SK-MEL-5 (cell line): ENCODE data around the gene FOXS1. TPM values are rescaled to one million over a fixed set of nuclear protein-coding genes. Genes with fewer than 3 reads are reported as not detected.
"Not testable (repeated sequence)": the region's sequence is repeated elsewhere in the genome, so short reads cannot be mapped to it uniquely, and the experiment has no call there.

Experiments used
- DNase-seq: peaks from one replicate; pipeline ENCODE4 v3.0.0-alpha.2; 2016; ENCODE audit warnings: low read depth, low spot score
- in situ Hi-C: cut with HindIII; loops from 2 replicates; pipeline ENCODE4 v1.10.0; 2016; ENCODE audit warnings: low sequenced_read_pairs, high pct_unique_total_duplicates, low pct_unique_long_range_greater_than_20kb
- small RNA-seq, 2 experiments: library from RNA; depleted of rRNA; stranded (forward); fragments of <200 nt; gene quantifications; one replicate each; pipeline ENCODE3, GENCODE V24; 2014
- total RNA-seq: library from RNA; depleted of rRNA; stranded (reverse); fragments of >200 nt; shearing (Covaris generic); gene quantifications from 2 replicates; pipeline ENCODE4 v1.2.3, GENCODE V29; 2014; rRNA removed

FOXS1 gene
- total RNA-seq, 1 experiment from 2014 or later = not detected

- DNase-seq = no peak
- in situ Hi-C loops = no loop called here
Observed at GRCh38 chr20:31815408-31816188, 29.8 kb downstream of the FOXS1 start.

- in situ Hi-C loops, DNase-seq: not testable (repeated sequence)
Observed at GRCh38 chr20:31814142-31814541, 31.3 kb downstream of the FOXS1 start.

- in situ Hi-C loops = no loop called here
- DNase-seq = no peak
Observed at GRCh38 chr20:31813611-31814010, 31.8 kb downstream of the FOXS1 start.

- in situ Hi-C loops = no loop called here
- DNase-seq = peak; percentile 36
Observed at GRCh38 chr20:31811796-31812728, 33.3 kb downstream of the FOXS1 start.

DNA sequence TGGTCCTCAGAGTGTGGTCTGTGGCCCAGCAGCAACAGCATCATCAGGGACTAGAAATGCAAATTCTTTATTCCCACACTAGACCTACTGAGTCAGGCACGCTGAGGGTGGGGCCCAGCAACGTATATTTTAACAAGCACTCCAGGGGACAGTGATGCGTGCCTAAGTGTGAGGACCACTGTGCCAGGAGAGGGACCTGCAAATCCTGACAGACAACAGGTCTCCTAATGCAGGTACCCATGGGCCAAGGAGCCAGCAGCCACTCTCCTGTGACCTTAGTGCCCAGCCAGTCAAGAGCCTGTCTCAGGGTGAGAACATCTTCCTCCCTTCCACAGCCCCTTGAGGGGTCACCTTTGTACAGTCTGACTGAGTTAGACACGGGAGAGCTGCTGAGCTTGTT is 34.2 kb downstream of the FOXS1 start:
- no peak for DNase-seq
- in situ Hi-C loops = no loop called here

DNA sequence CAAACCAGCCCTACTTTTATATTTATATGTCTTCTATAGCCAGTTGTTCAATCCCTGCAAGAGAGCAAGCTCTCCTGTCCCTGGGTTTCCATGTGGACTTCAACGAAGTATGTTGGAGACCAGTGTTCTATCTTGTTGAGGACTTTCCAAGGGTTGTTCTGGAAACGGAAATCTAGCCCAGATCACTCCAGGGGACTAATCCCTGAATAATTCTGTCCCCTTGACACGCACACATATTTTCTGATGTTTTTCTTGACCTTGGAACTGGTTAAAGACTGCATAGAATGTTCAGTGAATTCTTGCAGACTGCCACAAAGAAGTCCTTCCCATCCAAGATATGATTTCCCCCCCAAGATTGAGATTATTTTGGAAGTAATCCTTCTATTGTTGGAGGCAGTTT is 35.7 kb downstream of the FOXS1 start:
- in situ Hi-C loops = no loop called here
- no peak for DNase-seq

DNA sequence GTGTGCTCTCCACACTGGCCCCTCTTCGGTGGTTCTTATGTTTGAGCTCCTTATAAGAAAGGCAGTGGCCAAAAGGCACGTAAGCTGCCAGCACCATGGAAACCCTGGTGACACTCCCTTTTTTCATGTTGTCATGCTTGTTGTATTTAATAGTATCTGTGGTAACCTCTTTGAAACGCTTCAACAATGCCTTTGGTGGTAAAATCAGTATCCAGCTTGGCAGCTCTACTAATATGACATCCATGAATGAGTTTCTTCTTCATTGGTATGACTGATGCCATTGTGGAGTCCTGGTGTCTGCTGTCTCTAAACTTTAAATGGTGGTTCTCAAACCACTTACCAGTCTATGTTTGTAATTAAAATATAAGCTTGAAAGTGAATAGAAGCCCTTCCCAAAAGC is 36.9 kb downstream of the FOXS1 start:
- no peak for DNase-seq
- in situ Hi-C loops = no loop called here

GRCh38 chr20:31806564-31807355 is 38.6 kb downstream of the FOXS1 start:
- no peak for DNase-seq
- in situ Hi-C loops = no loop called here

DNA sequence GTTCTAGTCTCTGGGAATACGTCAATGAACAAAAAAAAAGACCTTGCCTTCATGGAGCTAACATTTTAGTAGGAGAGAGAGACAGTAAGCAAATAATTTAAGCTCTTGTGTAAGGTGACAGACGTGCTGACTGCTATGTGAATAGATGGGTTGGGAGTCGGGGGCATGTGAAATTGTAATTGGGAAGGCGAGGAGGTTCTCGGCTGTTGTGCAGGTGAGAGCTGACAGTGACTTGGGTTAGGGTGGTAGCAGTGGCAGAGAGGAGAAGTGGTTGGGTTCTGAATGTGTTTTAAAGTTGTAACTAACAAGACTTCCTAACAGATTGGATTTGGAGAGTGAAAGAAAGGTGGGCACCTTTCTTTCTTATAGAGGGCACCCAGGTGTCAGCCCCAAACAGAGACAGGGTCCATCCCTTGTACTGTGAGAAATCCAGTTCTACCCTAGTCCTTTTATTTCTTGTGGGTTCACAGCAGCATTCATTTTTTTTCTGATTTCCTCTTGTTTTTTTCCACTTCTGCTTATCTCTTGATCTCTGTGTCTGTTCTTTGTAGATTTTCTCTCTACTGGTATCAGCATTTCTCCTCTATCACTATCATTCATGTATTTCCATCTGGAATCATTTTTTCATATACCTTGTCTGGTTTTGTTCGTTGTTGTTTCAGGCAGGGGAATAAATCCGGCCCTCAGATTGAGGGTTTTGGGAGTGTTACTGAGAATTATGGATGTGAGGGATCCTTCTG is 41.7 kb downstream of the FOXS1 start:
- no peak for DNase-seq
- in situ Hi-C loops = no loop called here

GRCh38 chr20:31801508-31801907 is 43.9 kb downstream of the FOXS1 start:
- in situ Hi-C loops = no loop called here

GRCh38 chr20:31797364-31797763 is 48.0 kb downstream of the FOXS1 start:
- DNase-seq = no peak

More at GRCh38 chr20:31801508-31801907, 43.9 kb downstream of the FOXS1 start:
- DNase-seq = no peak

More at GRCh38 chr20:31797364-31797763, 48.0 kb downstream of the FOXS1 start:
- in situ Hi-C loops = no loop called here

Small RNA genes within 50 kb of the gene (small RNA-seq; reads per million reads assigned to genes)
- gene AL160175.1 = 0 reads per million in 2 experiments

Other genes with a start within 250 kb of the FOXS1 start
- 23.3 and 28.2 TPM in 2 replicates for gene ID1, start 240.3 kb downstream of the FOXS1 start, total RNA-seq
- not detected in 2 replicates for gene COX4I2, start 207.7 kb downstream of the FOXS1 start, total RNA-seq
- gene BCL2L1, start 122.7 kb downstream of the FOXS1 start, total RNA-seq = 79.5 and 81.5 TPM in 2 replicates
- 69.1 and 74.2 TPM in 2 replicates for gene TPX2, start 106.3 kb downstream of the FOXS1 start, total RNA-seq
- not detected in 2 replicates for gene MYLK2, start 26.2 kb downstream of the FOXS1 start, total RNA-seq
- 6.2 and 6.6 TPM in 2 replicates for gene DUSP15, start 24.9 kb upstream of the FOXS1 start, total RNA-seq
- not detected in 2 replicates for gene TTLL9, start 25.0 kb upstream of the FOXS1 start, total RNA-seq
- 12.2 and 13.9 TPM in 2 replicates for gene PDRG1, start 106.4 kb upstream of the FOXS1 start, total RNA-seq
- gene XKR7, start 122.5 kb upstream of the FOXS1 start, total RNA-seq = 0.03 and 0.11 TPM in 2 replicates
- 0.08 and 0.16 TPM in 2 replicates for gene CCM2L, start 164.8 kb upstream of the FOXS1 start, total RNA-seq
- not detected in 2 replicates for gene HCK, start 206.6 kb upstream of the FOXS1 start, total RNA-seq